WI38 (cell line): Measurements from ENCODE around the gene RHBDF1.
A peak's percentile ranks its signal among the peaks of the same experiment; 100 is the strongest.

Source experiments
- H3K4me3 ChIP-seq: 2 replicates; pipeline ENCODE4 v1.5.1; 2011; ENCODE audit warnings: low read depth, mild to moderate bottlenecking, control low read depth, low read length
- TF ChIP-seq, protein P1 (sequence below): IDR thresholded peaks from 2 replicates; pipeline ENCODE4 v1.5.1; 2012; ENCODE audit warnings: low read depth, mild to moderate bottlenecking, control low read depth, low read length

The RHBDF1 gene

GRCh38 chr16:85407-85782, 13.0 kb upstream of the RHBDF1 start:
- H3K4me3 ChIP-seq: no peak overlapping the region
- TF ChIP-seq, protein P1, sequence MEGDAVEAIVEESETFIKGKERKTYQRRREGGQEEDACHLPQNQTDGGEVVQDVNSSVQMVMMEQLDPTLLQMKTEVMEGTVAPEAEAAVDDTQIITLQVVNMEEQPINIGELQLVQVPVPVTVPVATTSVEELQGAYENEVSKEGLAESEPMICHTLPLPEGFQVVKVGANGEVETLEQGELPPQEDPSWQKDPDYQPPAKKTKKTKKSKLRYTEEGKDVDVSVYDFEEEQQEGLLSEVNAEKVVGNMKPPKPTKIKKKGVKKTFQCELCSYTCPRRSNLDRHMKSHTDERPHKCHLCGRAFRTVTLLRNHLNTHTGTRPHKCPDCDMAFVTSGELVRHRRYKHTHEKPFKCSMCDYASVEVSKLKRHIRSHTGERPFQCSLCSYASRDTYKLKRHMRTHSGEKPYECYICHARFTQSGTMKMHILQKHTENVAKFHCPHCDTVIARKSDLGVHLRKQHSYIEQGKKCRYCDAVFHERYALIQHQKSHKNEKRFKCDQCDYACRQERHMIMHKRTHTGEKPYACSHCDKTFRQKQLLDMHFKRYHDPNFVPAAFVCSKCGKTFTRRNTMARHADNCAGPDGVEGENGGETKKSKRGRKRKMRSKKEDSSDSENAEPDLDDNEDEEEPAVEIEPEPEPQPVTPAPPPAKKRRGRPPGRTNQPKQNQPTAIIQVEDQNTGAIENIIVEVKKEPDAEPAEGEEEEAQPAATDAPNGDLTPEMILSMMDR: no peak

GRCh38 chr16:84718-85406, 12.4 kb upstream of the RHBDF1 start:
- TF ChIP-seq, protein P1: no peak
- no peak overlapping the region for H3K4me3 ChIP-seq

GRCh38 chr16:83781-84615, 11.6 kb upstream of the RHBDF1 start:
- H3K4me3 ChIP-seq: no peak overlapping the region
- TF ChIP-seq, protein P1: no peak

- TF ChIP-seq, protein P1: no peak
- no peak overlapping the region for H3K4me3 ChIP-seq
Measured at GRCh38 chr16:83060-83603, 10.7 kb upstream of the RHBDF1 start.

GRCh38 chr16:79151-80054, 7.0 kb upstream of the RHBDF1 start:
- peak overlapping the region; percentile 73 for H3K4me3 ChIP-seq
- TF ChIP-seq, protein P1: no peak

GRCh38 chr16:78444-79150, 6.2 kb upstream of the RHBDF1 start:
- TF ChIP-seq, protein P1: no peak
- H3K4me3 ChIP-seq: peak overlapping the region; percentile 73
